Activated T-cell treated with anti-CD3 and anti-CD28 coated beads, Interleukin-2, amount 50 U/mL, for 1 hour (primary cell): Measurements from ENCODE around the gene CD300LB.
"Not testable (repeated sequence)": the region's sequence is repeated elsewhere in the genome, so short reads cannot be mapped to it uniquely, and the experiment has no call there.

Experiments
- DNase-seq: peaks from one replicate; pipeline ENCODE4 v3.0.0-alpha.2; 2020

Gene CD300LB

GRCh38 chr17:74531231-74531761, at the start of gene CD300LB:
TSS of gene CD300LB (minus strand) at chr17:74531475. CDS start at chr17:74531350, 125 bp downstream.
- DNase-seq = no peak

DNA sequence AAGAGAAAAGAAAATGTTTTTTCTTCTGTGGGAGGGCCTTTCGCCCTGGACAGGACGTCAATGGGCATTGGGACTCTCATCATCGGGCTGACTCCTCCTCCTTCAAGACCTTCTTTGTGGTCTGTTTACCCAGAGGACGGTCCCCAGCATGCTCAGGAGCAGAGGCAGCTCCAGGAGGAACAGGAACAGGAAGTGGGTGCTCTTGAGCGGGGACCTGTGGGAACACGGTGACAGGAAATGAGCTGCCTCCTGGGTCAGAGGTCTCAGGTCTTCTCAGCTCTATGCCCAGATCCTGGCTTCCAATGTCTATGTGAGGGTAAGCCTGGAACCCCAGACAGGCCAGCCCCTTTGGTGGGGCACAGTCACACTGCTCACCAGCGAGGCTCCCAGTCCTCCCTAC, 48.6 kb upstream of the CD300LB start:
- DNase-seq = no peak

GRCh38 chr17:74578979-74579378, 47.7 kb upstream of the CD300LB start:
- no peak for DNase-seq

DNA sequence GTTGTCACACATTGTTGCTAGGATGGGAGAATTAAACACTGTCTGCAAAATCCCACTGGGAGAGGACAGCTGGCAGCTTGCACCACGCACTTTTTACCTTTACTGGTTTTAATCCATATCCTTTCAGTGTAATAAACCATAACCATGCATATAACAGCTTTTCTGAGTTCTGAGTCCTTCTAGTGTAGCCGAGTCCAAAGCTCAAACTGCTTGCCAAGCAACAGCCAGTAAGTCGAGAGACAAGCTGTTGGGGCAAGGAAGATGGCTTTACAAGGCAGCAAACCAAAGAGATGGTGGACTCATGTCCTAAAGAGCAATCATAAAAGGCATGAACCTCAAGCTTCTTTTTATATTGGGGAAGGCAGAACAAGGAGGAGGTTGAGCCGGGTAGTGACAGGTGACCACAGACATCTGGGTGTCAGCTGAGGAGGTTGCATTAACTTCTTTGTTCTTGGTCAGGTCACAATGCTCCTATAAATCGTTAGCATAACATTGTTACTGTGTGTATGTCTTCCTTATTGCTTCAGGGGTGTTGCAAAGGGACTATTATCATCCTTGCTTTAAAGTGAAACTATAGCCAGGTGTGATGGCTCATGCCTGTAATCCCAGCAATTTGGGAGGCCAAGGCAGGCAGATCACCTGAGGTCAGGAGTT, 43.3 kb upstream of the CD300LB start:
- no peak for DNase-seq

DNA sequence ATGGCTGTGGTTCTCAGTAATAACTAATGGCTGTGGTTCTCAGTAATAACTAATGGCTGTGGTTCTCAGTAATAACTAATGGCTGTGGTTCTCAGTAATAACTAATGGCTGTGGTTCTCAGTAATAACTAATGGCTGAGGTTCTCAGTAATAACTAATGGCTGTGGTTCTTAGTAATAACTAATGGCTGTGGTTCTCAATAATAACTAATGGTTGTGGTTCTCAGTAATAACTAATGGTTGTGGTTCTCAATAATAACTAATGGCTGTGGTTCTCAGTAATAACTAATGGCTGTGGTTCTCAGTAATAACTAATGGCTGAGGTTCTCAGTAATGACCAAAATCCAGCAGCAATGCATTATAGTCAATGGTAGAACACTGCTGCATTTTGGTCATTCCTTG, 42.4 kb upstream of the CD300LB start:
- not testable (repeated sequence) for DNase-seq

- DNase-seq = no peak
These were observed 41.9 kb upstream of the CD300LB start for GRCh38 chr17:74573169-74573568.

DNA sequence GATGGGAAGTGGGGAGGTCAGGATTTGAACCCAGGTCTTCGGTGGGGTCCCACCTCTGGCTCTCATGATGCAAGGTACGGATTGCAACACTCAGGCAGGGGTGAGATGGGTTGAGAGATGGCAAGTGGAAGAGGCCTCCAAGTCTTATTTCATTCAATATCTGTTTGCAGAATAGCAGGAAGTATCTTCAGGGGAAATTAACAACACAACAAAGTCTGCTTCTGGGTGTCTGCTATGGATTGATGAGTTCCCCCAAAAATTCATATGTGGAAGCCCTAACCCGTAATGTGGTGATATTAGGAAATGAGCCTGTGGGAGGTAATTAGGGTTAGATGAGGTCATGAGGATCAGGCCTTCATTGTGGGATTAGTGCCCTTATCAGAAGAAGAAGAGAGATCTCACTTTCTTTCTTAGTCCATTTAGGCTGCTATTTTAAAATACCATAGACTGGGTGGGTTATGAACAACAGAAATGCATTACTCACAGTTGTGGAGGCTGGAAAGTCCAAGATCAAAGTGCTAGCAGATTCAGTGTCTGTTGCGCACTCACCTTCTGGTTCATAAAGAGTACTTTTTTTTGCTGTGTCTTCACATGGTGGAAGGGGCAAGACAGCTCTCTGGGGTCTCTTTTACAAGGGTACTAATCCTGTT, 40.5 kb upstream of the CD300LB start:
- no peak for DNase-seq

GRCh38 chr17:74569020-74570003, 38.0 kb upstream of the CD300LB start:
- no peak for DNase-seq

DNA sequence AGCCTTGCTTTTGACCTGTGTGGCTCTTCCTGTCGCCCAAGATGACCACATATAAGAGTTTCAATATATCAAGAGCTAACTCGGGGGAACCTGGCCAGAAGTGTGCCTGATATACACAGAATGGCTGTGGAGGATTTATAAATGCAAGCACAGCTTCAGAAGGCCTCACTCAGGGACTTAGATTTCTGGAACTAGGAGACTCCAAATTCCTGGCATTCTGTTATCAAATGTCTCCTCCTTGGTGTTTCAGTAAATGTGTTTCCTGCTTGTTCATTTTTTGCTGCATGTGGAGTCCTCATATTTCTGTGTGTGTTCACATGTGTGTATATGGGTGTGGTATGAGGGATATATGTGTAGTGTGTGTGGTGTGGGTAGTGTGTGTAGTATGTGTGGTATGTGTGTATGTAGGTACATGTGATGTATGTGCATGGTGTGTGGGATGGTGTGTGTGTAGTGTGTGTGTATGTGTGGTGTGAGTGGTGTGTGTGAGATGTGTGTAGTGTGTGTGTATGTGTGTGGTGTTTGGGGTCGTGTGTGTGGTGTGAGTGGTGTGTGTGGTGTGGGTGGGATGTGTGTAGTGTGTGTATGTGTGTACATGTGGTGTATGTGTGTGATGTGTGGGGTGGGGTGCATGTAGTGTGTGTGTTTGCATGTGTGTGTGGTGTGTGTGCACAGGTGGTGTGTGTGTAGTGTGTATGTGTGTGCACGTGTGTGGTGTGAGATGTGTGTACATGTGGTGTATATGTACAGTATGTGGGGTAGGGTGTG, 37.0 kb upstream of the CD300LB start:
- DNase-seq = no peak

DNA sequence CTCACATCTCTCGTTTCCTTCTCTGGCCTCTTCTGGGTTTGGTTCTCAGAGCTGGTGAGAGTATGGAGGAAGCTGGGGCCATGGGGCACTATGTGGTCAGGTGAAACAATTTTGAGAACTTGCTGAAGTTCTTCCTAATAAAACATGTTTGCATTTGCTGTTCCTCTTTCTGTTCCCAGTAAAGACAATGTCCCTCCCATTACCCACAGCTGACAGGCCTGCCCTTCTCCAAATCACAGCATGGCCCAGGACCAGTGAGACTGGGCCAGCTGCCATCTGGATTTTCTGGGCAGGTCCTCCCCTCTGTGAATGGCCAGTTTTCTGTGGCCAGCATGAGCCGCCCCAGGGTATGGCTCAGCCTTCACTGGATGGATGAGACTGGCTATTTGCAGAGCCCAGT, 36.1 kb upstream of the CD300LB start, which contains the start of gene CD300H:
Gene CD300H (minus strand): TSS at position 113 of the 400 bp plus-strand sequence.
- DNase-seq = no peak

- DNase-seq = no peak
These were observed 35.0 kb upstream of the CD300LB start for GRCh38 chr17:74566132-74566753.

DNA sequence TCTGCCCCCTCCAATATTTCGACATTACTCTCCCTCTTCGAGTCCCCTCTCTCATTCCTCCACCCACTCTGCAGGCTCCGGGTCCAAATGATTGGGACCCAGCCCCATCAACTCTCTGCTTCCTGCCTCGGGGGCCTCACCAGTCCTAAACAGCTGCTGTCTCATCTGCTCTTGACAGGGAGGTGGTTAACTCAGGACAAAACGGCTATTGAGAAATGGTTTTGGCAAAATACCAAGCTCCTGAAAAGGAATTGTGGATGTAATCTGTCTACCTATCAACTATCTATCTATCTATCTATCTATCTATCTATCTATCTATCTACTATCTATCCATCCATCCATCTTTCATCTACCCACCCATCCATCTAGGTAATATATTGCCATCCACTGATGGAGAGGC, 33.9 kb upstream of the CD300LB start:
- DNase-seq = no peak

GRCh38 chr17:74563358-74563757, 32.1 kb upstream of the CD300LB start:
- DNase-seq = no peak

- DNase-seq = no peak
These were observed 30.3 kb upstream of the CD300LB start for GRCh38 chr17:74561586-74561985.

- no peak for DNase-seq
These were observed 27.7 kb upstream of the CD300LB start for GRCh38 chr17:74558882-74559519.

GRCh38 chr17:74558402-74558801, 27.1 kb upstream of the CD300LB start:
- DNase-seq = not testable (repeated sequence)

- DNase-seq = no peak
These were observed 24.2 kb upstream of the CD300LB start for GRCh38 chr17:74555427-74555940.

- DNase-seq = no peak
These were observed 23.6 kb upstream of the CD300LB start for GRCh38 chr17:74554909-74555308.

DNA sequence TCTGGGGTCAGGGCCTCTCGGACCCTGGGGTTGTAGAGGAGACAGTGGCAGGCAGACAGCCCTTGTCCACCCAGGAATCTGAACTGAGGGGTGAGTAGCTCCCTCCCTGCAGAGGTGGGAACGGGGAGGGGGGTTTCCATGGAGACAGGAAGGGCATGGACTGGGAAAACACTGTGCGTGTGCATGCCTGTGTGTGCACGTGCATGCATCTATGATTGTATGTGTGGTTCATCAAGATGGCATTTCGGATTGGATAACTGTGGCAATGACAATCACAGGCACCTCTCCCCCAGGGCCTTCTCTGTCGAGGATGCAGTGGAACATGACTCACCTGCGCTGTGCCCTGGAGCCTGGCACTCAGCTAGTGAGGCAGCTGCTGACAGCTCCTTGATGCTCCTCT, 20.8 kb upstream of the CD300LB start:
- no peak for DNase-seq

DNA sequence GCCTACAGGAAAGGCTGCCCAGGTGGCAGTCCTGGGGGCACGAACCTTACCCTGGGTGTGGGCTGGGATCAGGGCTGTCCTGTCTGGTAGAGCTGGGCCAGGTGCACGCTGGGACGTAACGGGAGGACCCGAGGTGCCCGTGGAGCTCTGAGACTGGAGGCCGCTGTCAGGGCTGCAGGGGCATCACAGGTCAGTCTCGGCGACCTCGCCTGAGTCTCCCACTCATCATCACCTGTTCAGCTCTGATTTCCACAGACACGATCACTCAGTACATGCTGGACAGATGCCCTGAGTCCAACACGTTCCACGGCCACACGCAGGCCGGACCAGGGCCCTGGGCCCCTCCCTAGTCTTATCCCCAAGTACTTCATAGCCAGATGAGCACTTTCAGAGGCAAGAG, 19.3 kb upstream of the CD300LB start:
- no peak for DNase-seq

DNA sequence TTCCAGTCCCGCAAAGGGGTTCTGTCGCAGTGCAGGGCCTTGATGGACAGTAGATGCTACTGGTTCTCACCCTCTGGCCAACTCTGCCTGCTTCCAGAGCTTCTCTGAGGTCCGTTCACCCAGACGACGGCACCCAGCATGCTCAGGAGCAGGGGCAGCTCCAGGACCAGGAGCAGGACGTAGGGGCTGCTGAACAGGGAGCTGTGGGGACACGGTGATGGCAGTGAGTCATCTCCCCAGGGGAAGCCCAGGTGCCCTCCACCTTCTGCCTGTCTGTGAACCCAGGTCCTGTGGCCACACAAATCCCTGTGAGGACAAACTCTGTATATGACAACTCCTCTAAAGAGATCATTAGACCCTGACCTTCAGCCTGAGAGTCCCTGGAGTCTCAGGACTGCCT, 18.1 kb upstream of the CD300LB start:
- no peak for DNase-seq
